Esophagus squamous epithelium (tissue), 4 donors: Measurements from ENCODE around the gene GSTM2.

Experiments used
- CTCF ChIP-seq, 6 experiments: fragments of 450-650 bp in 4 of 6; fragments of 200-600 bp in 2 of 6; sonication (generic) in 2 of 6; IDR thresholded peaks; one replicate each; pipeline ENCODE4 v1.5.1; 2016 to 2019; ENCODE audit warnings: antibody characterized with exemption in 6 of 6, mild to moderate bottlenecking in 4 of 6, moderate library complexity in 4 of 6
- POLR2A ChIP-seq, 4 donors: fragments of 450-650 bp; IDR thresholded peaks; one replicate each; pipeline ENCODE4 v1.6.1; 2017; ENCODE audit warnings: antibody characterized with exemption in 4 of 4, mild to moderate bottlenecking in 4 of 4, moderate library complexity in 3 of 4

- TF ChIP-seq POLR2A (IDR thresholded peaks at IDR 0.05) (no peak), CTCF (IDR thresholded peaks at IDR 0.05) (no peak)
Measured at GRCh38 chr1:109718495-109718894, 50.6 kb downstream of the GSTM2 start.
